Liver (tissue), 9 donors: ENCODE measurements around the gene KEAP1. TPM values are rescaled to one million over a fixed set of nuclear protein-coding genes. Genes with fewer than 3 reads are reported as not detected.

ENCODE experiments used
- DNase-seq: peaks from one replicate; pipeline ENCODE4 v3.0.0-alpha.2; 2017; ENCODE audit warnings: low spot score
- H3K27ac ChIP-seq, 2 donors: one replicate each; pipeline ENCODE4 v1.7.0; 2013; ENCODE audit warnings: inconsistent platforms in 2 of 2, low read length in 2 of 2, control low read depth in 1 of 2, low read depth in 1 of 2, mild to moderate bottlenecking in 1 of 2
- H3K27me3 ChIP-seq, 4 donors: one replicate each; pipeline versions ENCODE4 v1.6.1 to v1.7.0; 2013; ENCODE audit warnings: low read length in 3 of 4, inconsistent platforms in 1 of 4, mild to moderate bottlenecking in 1 of 4, moderate library complexity in 1 of 4; ENCODE audit not compliant: control insufficient read depth in 4 of 4, insufficient read depth in 4 of 4
- H3K36me3 ChIP-seq, 4 donors: one replicate each; pipeline versions ENCODE4 v1.6.1 to v1.7.0; 2013; ENCODE audit warnings: low read length in 3 of 4, mild to moderate bottlenecking in 3 of 4, low read depth in 1 of 4, moderate library complexity in 1 of 4; ENCODE audit not compliant: control insufficient read depth in 4 of 4, insufficient read depth in 3 of 4
- H3K4me1 ChIP-seq, 4 donors: one replicate each; pipeline versions ENCODE4 v1.6.1 to v1.7.0; 2013; ENCODE audit warnings: low read length in 3 of 4, mild to moderate bottlenecking in 3 of 4, moderate library complexity in 1 of 4; ENCODE audit not compliant: control insufficient read depth in 4 of 4, insufficient read depth in 4 of 4
- H3K4me3 ChIP-seq, 3 donors: one replicate each; pipeline versions ENCODE4 v1.6.1 to v1.7.0; 2013; ENCODE audit warnings: low read length in 3 of 3, control low read depth in 1 of 3, low read depth in 1 of 3, mild to moderate bottlenecking in 1 of 3
- H3K9ac ChIP-seq, 2 donors: one replicate each; pipeline ENCODE4 v1.7.0; 2013; ENCODE audit warnings: low read length in 2 of 2, mild to moderate bottlenecking in 2 of 2, moderate library complexity in 2 of 2, control low read depth in 1 of 2, low read depth in 1 of 2
- H3K9me3 ChIP-seq, 4 donors: one replicate each; pipeline versions ENCODE4 v1.6.1 to v1.7.0; 2013; ENCODE audit warnings: low read length in 3 of 4; ENCODE audit not compliant: control insufficient read depth in 4 of 4
- EGR1 ChIP-seq, 2 donors: IDR thresholded peaks; 2 replicates each; pipeline ENCODE4 v1.6.1; 2016 to 2018; ENCODE audit warnings: antibody characterized with exemption in 2 of 2, low read depth in 2 of 2
- FOXA1 ChIP-seq: IDR thresholded peaks from 2 replicates; pipeline ENCODE4 v1.6.1; 2016; ENCODE audit warnings: antibody characterized with exemption
- FOXA2 ChIP-seq: IDR thresholded peaks from 2 replicates; pipeline ENCODE4 v1.6.1; 2016; ENCODE audit warnings: antibody characterized with exemption
- GABPA ChIP-seq, 2 donors: IDR thresholded peaks in 1 of 2; conservative IDR thresholded peaks in 1 of 2; 2 replicates each; pipeline ENCODE4 v1.6.1; 2016; ENCODE audit warnings: antibody characterized with exemption in 2 of 2, mild to moderate bottlenecking in 1 of 2, moderate library complexity in 1 of 2
- HNF4A ChIP-seq, 2 donors: conservative IDR thresholded peaks; 2 replicates each; pipeline ENCODE4 v1.6.1; 2016; ENCODE audit warnings: antibody characterized with exemption in 2 of 2, mild to moderate bottlenecking in 2 of 2
- HNF4G ChIP-seq: IDR thresholded peaks from 2 replicates; pipeline ENCODE4 v1.6.1; 2016; ENCODE audit warnings: antibody characterized with exemption
- JUND ChIP-seq, 2 donors: IDR thresholded peaks; 2 replicates each; pipeline ENCODE4 v1.6.1; 2016; ENCODE audit warnings: antibody characterized with exemption in 2 of 2
- NR2F2 ChIP-seq: IDR thresholded peaks from 2 replicates; pipeline ENCODE4 v1.6.1; 2016; ENCODE audit warnings: antibody characterized with exemption
- RAD21 ChIP-seq, 2 donors: IDR thresholded peaks; 2 replicates each; pipeline ENCODE4 v1.6.1; 2016; ENCODE audit warnings: antibody characterized with exemption in 2 of 2, mild to moderate bottlenecking in 2 of 2
- RXRA ChIP-seq, 2 donors: IDR thresholded peaks; 2 replicates each; pipeline ENCODE4 v1.6.1; 2017 to 2018; ENCODE audit warnings: antibody characterized with exemption in 2 of 2, mild to moderate bottlenecking in 1 of 2
- SP1 ChIP-seq: IDR thresholded peaks from 2 replicates; pipeline ENCODE4 v1.6.1; 2018; ENCODE audit warnings: antibody characterized with exemption, mild to moderate bottlenecking
- TAF1 ChIP-seq: conservative IDR thresholded peaks from 2 replicates; pipeline ENCODE4 v1.6.1; 2016; ENCODE audit warnings: antibody characterized with exemption, mild to moderate bottlenecking
- YY1 ChIP-seq: IDR thresholded peaks from 2 replicates; pipeline ENCODE4 v1.6.1; 2016; ENCODE audit warnings: antibody characterized with exemption, mild to moderate bottlenecking
- WGBS: extraction: QIAGEN DNeasy Blood & Tissue Kit; methylation state at CpG from one replicate; pipeline ENCODE4 v1.1.7; 2013; 5-methylcytosine and 5-hydroxymethylcytosine counted together
- polyA plus RNA-seq, 2 donors: library from polyadenylated mRNA; stranded (reverse) in 1 of 2; unstranded in 1 of 2; fragments of 200-250 nt in 1 of 2; fragments of >200 nt in 1 of 2; fragmentation: Nextera tagmentation in 1 of 2; extraction: Ambion mirVana in 1 of 2; gene quantifications; one replicate each; pipeline versions ENCODE4 v1.2.1 to v1.2.3, GENCODE V29; 2013 to 2015
- total RNA-seq, 2 donors: library from RNA; depleted of rRNA; stranded (reverse); fragments of >200 nt; gene quantifications; one replicate each; pipeline ENCODE4 v1.2.3, GENCODE V29; 2014
- TF ChIP-seq, protein P1 (sequence below): fragments of 150-350 bp; IDR thresholded peaks from 2 replicates; pipeline ENCODE4 v1.5.1; 2017; ENCODE audit warnings: improper control_type of control experiment, low read depth, low read length; ENCODE audit not compliant: missing input control
- TF ChIP-seq, protein P2 (sequence below): IDR thresholded peaks from 2 replicates; pipeline ENCODE4 v1.6.1; 2016; ENCODE audit warnings: antibody characterized with exemption
- TF ChIP-seq, protein P3 (sequence below): IDR thresholded peaks from 2 replicates; pipeline ENCODE4 v1.6.1; 2016; ENCODE audit warnings: antibody characterized with exemption, mild to moderate bottlenecking
- TF ChIP-seq, protein P4 (sequence below): IDR thresholded peaks from 2 replicates; pipeline ENCODE4 v1.6.1; 2016; ENCODE audit warnings: antibody characterized with exemption
- donor health status: healthy.
- donor health status: healthy.
- donor health status: healthy.
- donor health status: healthy.
- donor health status: healthy.

The KEAP1 gene
- total and polyA plus RNA-seq, 4 donors = 44.3 to 62.3 (median 48.0) TPM

DNA sequence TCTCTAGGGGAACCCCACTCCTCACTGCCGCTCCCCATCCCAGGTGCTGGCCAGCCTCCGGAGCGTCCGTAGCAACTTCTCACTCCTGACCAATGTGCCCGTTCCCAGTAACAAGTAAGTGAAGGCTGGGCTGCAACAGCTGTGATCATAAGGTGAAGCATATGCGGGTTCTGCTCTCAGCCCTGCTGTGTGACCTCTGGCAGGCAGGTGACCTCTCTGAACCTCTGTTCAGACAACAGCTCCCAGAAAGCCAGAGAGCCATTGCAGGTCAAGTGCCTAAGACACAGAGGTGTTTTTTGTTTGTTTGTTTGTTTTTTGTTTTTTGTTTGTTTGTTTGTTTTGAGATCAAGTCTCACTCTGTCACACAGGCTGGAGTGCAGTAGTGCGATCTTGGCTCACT lies 54.1 kb downstream of the KEAP1 start:
- no peaks in the 10 kb centered on the region for H3K27me3 ChIP-seq
- H3K4me1 ChIP-seq = no peaks in the 10 kb centered on the region
- WGBS = 94% methylated on average over 7 of the region's 7 CpGs
- H3K9ac ChIP-seq = no peak overlapping the region
- no peak for DNase-seq
- H3K27ac ChIP-seq = no peak overlapping the region
- TF ChIP-seq TAF1 (no peak), NR2F2 (no peak), HNF4G (no peak), FOXA1 (no peak), FOXA2 (no peak), JUND (IDR thresholded peaks at IDR 0.05) (no peak), YY1 (no peak), RXRA (IDR thresholded peaks at IDR 0.05) (no peak), HNF4A (conservative IDR thresholded peaks at IDR 0.05) (no peak), RAD21 (IDR thresholded peaks at IDR 0.05) (no peak), GABPA (IDR thresholded peaks at IDR 0.05 in 1 of 2, conservative IDR thresholded peaks at IDR 0.05 in 1 of 2) (no peak)
- TF ChIP-seq, protein P1, sequence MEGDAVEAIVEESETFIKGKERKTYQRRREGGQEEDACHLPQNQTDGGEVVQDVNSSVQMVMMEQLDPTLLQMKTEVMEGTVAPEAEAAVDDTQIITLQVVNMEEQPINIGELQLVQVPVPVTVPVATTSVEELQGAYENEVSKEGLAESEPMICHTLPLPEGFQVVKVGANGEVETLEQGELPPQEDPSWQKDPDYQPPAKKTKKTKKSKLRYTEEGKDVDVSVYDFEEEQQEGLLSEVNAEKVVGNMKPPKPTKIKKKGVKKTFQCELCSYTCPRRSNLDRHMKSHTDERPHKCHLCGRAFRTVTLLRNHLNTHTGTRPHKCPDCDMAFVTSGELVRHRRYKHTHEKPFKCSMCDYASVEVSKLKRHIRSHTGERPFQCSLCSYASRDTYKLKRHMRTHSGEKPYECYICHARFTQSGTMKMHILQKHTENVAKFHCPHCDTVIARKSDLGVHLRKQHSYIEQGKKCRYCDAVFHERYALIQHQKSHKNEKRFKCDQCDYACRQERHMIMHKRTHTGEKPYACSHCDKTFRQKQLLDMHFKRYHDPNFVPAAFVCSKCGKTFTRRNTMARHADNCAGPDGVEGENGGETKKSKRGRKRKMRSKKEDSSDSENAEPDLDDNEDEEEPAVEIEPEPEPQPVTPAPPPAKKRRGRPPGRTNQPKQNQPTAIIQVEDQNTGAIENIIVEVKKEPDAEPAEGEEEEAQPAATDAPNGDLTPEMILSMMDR = no peak
- TF ChIP-seq, protein P2, sequence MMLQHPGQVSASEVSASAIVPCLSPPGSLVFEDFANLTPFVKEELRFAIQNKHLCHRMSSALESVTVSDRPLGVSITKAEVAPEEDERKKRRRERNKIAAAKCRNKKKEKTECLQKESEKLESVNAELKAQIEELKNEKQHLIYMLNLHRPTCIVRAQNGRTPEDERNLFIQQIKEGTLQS = no peak
- no peak overlapping the region for H3K4me3 ChIP-seq
- no peaks in the 10 kb centered on the region for H3K9me3 ChIP-seq
- no peaks in the 10 kb centered on the region for H3K36me3 ChIP-seq

DNA sequence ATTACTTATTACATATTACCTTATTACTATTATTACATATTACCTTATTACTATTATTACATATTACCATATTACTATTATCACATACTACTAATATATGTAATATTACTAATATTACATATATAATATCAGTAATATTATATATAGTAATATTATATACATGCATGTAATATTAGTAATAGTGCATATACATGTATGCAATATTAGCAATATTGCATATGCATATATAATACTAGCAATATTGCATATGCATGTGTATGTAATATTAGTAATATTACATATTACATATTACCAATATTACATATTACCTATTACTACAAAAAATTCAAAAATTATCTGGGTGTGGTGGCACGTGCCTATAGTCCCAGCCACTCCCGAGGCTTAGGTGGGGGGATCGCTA lies 60.5 kb downstream of the KEAP1 start:
- H3K9me3 ChIP-seq = no peaks in the 10 kb centered on the region
- TF ChIP-seq EGR1 (IDR thresholded peaks at IDR 0.05; ENCODE audit: low read depth in 2 of 2) = no peak
- TF ChIP-seq, protein P3, sequence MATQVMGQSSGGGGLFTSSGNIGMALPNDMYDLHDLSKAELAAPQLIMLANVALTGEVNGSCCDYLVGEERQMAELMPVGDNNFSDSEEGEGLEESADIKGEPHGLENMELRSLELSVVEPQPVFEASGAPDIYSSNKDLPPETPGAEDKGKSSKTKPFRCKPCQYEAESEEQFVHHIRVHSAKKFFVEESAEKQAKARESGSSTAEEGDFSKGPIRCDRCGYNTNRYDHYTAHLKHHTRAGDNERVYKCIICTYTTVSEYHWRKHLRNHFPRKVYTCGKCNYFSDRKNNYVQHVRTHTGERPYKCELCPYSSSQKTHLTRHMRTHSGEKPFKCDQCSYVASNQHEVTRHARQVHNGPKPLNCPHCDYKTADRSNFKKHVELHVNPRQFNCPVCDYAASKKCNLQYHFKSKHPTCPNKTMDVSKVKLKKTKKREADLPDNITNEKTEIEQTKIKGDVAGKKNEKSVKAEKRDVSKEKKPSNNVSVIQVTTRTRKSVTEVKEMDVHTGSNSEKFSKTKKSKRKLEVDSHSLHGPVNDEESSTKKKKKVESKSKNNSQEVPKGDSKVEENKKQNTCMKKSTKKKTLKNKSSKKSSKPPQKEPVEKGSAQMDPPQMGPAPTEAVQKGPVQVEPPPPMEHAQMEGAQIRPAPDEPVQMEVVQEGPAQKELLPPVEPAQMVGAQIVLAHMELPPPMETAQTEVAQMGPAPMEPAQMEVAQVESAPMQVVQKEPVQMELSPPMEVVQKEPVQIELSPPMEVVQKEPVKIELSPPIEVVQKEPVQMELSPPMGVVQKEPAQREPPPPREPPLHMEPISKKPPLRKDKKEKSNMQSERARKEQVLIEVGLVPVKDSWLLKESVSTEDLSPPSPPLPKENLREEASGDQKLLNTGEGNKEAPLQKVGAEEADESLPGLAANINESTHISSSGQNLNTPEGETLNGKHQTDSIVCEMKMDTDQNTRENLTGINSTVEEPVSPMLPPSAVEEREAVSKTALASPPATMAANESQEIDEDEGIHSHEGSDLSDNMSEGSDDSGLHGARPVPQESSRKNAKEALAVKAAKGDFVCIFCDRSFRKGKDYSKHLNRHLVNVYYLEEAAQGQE = no peak
- no peak for TF ChIP-seq FOXA1
- TF ChIP-seq, protein P1 = no peak
- TF ChIP-seq, protein P2 = no peak
- no peak for TF ChIP-seq HNF4G
- no peak for TF ChIP-seq YY1
- TF ChIP-seq NR2F2 = no peak
- TF ChIP-seq TAF1 = no peak
- TF ChIP-seq, protein P4, sequence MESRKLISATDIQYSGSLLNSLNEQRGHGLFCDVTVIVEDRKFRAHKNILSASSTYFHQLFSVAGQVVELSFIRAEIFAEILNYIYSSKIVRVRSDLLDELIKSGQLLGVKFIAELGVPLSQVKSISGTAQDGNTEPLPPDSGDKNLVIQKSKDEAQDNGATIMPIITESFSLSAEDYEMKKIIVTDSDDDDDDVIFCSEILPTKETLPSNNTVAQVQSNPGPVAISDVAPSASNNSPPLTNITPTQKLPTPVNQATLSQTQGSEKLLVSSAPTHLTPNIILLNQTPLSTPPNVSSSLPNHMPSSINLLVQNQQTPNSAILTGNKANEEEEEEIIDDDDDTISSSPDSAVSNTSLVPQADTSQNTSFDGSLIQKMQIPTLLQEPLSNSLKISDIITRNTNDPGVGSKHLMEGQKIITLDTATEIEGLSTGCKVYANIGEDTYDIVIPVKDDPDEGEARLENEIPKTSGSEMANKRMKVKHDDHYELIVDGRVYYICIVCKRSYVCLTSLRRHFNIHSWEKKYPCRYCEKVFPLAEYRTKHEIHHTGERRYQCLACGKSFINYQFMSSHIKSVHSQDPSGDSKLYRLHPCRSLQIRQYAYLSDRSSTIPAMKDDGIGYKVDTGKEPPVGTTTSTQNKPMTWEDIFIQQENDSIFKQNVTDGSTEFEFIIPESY = no peak
- no peak for TF ChIP-seq SP1
- no peaks in the 10 kb centered on the region for H3K27me3 ChIP-seq
- no peak overlapping the region for H3K9ac ChIP-seq
- H3K4me1 ChIP-seq = no peaks in the 10 kb centered on the region
- no peak for DNase-seq
- no peak overlapping the region for H3K27ac ChIP-seq
- no peak overlapping the region for H3K4me3 ChIP-seq
- no peaks in the 10 kb centered on the region for H3K36me3 ChIP-seq
- WGBS = 94% methylated on average over 3 of the region's 3 CpGs
